Thyroid gland (tissue), 4 donors: Measurements from ENCODE around the gene CYP19A1.
"Not testable (repeated sequence)": the region's sequence is repeated elsewhere in the genome, so short reads cannot be mapped to it uniquely, and the experiment has no call there.

Experiments
- CTCF ChIP-seq, 6 experiments: fragments of 200-600 bp in 3 of 6; fragments of 450-650 bp in 3 of 6; sonication (generic) in 3 of 6; IDR thresholded peaks; one replicate each; pipeline ENCODE4 v1.5.1; 2016 to 2019; ENCODE audit warnings: antibody characterized with exemption in 6 of 6, mild to moderate bottlenecking in 2 of 6, inconsistent platforms in 1 of 6, moderate library complexity in 1 of 6
- POLR2A ChIP-seq, 2 donors: fragments of 450-650 bp; IDR thresholded peaks; one replicate each; pipeline ENCODE4 v1.6.1; 2017; ENCODE audit warnings: antibody characterized with exemption in 2 of 2, mild to moderate bottlenecking in 2 of 2, moderate library complexity in 1 of 2

- not testable (repeated sequence) for TF ChIP-seq POLR2A, CTCF (IDR thresholded peaks at IDR 0.05)
These were observed 56.2 kb downstream of the CYP19A1 start for GRCh38 chr15:51282241-51282640.
